ENCODE measurements around the gene TRPM2. TPM values are rescaled to one million over a fixed set of nuclear protein-coding genes. Genes with fewer than 3 reads are reported as not detected.

The TRPM2 gene
- total and polyA plus RNA-seq, 2 of the 4 experiments (the other 2 are of a cell fraction): not detected

DNA sequence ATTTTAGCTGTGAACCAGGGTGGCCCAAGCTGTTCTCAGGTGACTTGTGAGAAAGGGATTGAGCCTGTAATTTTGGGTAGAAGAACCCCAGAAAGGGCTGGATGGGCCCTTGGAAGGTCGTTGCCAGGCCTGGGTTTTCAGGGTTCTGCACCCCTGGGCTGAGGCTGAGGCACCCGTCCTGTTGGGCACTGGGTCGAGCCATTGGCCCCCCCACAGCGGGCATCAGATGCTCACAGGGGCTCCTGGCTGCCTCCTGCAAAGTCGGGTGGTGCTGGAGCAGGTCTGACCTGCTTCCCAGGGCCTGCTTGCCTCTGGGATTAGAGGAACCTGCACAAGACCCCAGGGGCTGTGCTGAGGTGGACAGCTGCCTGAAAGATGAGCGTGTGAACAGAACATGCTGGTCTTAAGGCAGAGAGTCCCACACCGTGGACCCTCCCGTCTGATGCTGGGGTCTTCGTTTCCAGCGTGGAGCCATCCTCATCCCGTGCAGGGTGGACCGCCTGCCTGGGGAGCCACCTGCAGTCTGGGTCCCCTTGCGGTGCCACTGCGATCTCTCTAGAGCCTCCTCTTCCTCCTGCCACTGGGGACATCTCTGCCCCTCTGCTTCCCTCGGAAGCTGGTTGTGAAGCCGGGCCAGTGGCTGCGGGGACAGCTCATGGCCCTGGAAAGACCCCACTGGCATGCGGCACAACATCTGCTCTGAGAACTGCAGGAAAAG lies 1.7 kb upstream of the TRPM2 start:
- Histone ChIP-seq H4K5ac (ENCODE audit: low read depth, low read length) (no peak overlapping the region), H3K4me1 (ENCODE audit: control insufficient read depth, insufficient read depth, low read length) (no peaks in the 10 kb centered on the region), H3K9me3 (ENCODE audit: control insufficient read depth, insufficient read depth, low read length) (peaks cover 2% of the 10 kb centered on the region; the same call in 1 of the 2 replicates), H2AK9ac (replicated peaks; ENCODE audit: low read depth, low read length, poor library complexity) (no peak overlapping the region), H2BK5ac (ENCODE audit: low read depth, low read length, poor library complexity, severe bottlenecking) (no peak overlapping the region), H3K4ac (ENCODE audit: low read depth, low read length) (no peak overlapping the region), H3K4me2 (ENCODE audit: low read depth, low read length) (no peak overlapping the region), H3K36me3 (ENCODE audit: control insufficient read depth, insufficient read depth, low read length) (no peaks in the 10 kb centered on the region), H4K8ac (ENCODE audit: low read depth in 2 of 2, low read length in 2 of 2) (no peak overlapping the region), H3K27ac (ENCODE audit: insufficient read depth, low read length) (no peak overlapping the region), H3K79me1 (ENCODE audit: low read depth in 1 of 2, low read length in 2 of 2) (no peaks in the 10 kb centered on the region), H2BK120ac (ENCODE audit: low read depth, low read length) (no peak overlapping the region), H2AK5ac (ENCODE audit: low read depth, low read length) (no peak overlapping the region), H3K9ac (ENCODE audit: low read depth, low read length) (no peak overlapping the region), H3K4me3 (ENCODE audit: insufficient read depth, low read depth, low read length) (no peak overlapping the region), H2BK20ac (ENCODE audit: low read depth, low read length) (no peak overlapping the region), H3K9me1 (ENCODE audit: insufficient read depth, low read length) (no peaks in the 10 kb centered on the region), H3K56ac (ENCODE audit: extremely low read depth, insufficient read depth, low read length) (no peak overlapping the region), H2AFZ (replicated peaks; ENCODE audit: low read length, poor library complexity) (no peak overlapping the region), H4K20me1 (ENCODE audit: insufficient read depth, low read length) (no peaks in the 10 kb centered on the region), H2BK15ac (ENCODE audit: low read depth, low read length) (no peak overlapping the region), H3K18ac (ENCODE audit: low read depth, low read length) (no peak overlapping the region), H3K14ac (replicated peaks; ENCODE audit: low read depth, low read length) (no peak overlapping the region), H3K27me3 (ENCODE audit: control insufficient read depth, insufficient read depth, low read length) (peaks cover 60% of the 10 kb centered on the region), H3K23ac (ENCODE audit: low read depth, low read length) (no peak overlapping the region), H4K91ac (ENCODE audit: insufficient read depth, low read depth, low read length) (no peak overlapping the region)
- in situ Hi-C loops (cut with MboI; ENCODE audit: low sequenced_read_pairs): no loop called here
- dilution Hi-C loops (cut with HindIII; ENCODE audit: low sequenced_read_pairs, unreplicated experiment): no loop called here
- no peak for ATAC-seq (ENCODE audit: low read depth)
- POLR2A ChIA-PET (ENCODE audit: unreplicated experiment): no interaction called here
- intact Hi-C loops (cut with micrococcal nuclease): no loop called here
- TF ChIP-seq BHLHE40 (IDR thresholded peaks at IDR 0.05; ENCODE audit: low read depth, low read length) (no peak), RAD21 (IDR thresholded peaks at IDR 0.05; ENCODE audit: low read length) (no peak), NFE2L2 (IDR thresholded peaks at IDR 0.05; ENCODE audit: low read depth, low read length) (no peak), CEBPB (IDR thresholded peaks at IDR 0.05; ENCODE audit: low read depth, low read length) (no peak), POLR2A (IDR thresholded peaks at IDR 0.05; ENCODE audit: low read depth, low read length) (no peak), FOS (IDR thresholded peaks at IDR 0.05; ENCODE audit: low read depth, low read length) (no peak), CHD1 (IDR thresholded peaks at IDR 0.05; ENCODE audit: low read depth, low read length) (no peak)
- TF ChIP-seq, protein P1, sequence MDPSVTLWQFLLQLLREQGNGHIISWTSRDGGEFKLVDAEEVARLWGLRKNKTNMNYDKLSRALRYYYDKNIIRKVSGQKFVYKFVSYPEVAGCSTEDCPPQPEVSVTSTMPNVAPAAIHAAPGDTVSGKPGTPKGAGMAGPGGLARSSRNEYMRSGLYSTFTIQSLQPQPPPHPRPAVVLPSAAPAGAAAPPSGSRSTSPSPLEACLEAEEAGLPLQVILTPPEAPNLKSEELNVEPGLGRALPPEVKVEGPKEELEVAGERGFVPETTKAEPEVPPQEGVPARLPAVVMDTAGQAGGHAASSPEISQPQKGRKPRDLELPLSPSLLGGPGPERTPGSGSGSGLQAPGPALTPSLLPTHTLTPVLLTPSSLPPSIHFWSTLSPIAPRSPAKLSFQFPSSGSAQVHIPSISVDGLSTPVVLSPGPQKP (IDR thresholded peaks at IDR 0.05; ENCODE audit: borderline replicate concordance, low read depth, low read length): no peak
- CTCF ChIA-PET: interaction anchor here (0.7 kb wide), 1 partner anchor 362 kb away, joined by 3 read pairs; no protein-coding TSS in a partner anchor
- WGBS, 2 experiments (ENCODE audit: extremely low coverage in 2 of 2, insufficient read length in 1 of 2): 57% methylated on average over 8 of the region's 18 CpGs; no CpG with 5 or more reads in 1 of the 2 experiments
- BruUV-seq (replicated peaks): no TSS peak
- no peak for DNase-seq

Data from IMR-90 (cell line).